ENCODE data around the gene COL10A1.
"Not testable (repeated sequence)": the region's sequence is repeated elsewhere in the genome, so short reads cannot be mapped to it uniquely, and the experiment has no call there.

The COL10A1 gene

GRCh38 chr6:116118608-116119007 lies 7.3 kb downstream of the COL10A1 start:
- DNase-seq = no peak

DNA sequence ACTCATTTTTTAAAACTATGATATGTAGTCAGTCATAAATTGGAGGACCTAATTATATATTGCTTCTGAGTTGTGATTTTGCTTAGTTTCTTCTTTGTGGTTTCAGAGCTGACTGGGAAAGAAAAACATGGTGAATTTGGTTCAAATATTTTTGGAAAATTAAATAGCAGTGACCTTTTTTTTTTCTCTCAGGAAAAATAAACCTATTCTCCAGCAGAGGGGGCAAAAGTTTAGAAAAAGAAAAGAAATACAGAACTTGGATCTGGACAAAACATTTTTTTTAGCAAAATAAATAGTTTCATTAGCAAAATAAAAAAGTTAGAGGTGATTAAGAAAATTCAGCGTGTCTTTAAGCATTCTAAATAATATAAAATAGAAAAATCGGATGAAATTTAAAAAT lies 10.2 kb downstream of the COL10A1 start:
- no peak for DNase-seq

- no peak for DNase-seq
Measured at GRCh38 chr6:116113386-116113785, 12.5 kb downstream of the COL10A1 start.

DNA sequence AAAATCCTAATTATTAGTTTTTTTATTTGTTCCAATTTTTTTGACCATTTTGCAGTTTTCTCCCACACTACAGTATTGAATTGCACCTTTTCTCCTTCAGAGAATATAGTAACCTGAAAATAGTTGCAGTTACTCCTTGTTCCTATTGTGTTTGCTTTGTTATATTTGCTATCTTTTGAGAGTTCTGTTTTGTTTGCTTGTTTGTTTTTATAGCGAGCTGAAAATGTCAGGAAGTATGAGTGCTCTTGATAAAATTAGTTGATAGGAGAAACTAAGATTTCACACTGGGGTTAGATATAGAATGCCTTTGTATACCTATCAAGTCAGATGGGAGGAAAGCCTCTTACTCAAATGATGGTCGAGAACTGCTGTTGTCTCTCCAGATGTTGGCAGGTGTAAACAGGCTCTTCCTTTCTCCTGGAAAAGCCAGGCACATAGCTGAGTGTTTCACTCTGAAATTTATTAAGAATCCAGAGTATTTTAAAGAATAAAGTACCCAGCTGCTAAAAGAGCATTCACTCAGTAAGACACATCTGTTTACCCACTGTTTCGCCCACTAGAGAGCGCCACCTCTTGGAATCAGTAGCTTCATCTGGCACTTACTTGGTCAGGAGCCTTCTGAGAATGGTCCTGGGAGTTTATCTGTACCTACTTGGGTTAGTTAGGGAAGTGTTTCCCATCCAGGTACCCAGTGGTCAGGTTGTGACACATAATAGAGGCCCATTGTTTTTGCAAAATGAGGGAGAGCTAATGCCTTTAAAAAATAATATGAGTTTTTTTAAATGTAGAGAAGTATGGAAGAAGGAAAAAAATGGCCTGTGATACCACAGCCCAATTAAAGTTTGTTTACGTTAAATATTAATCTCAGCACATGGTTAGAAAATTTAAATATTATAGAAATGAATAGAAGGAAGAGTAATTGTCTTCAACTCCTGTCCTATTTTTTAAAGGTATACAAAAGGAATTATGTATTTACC lies 14.1 kb downstream of the COL10A1 start:
- peak; percentile 17 for DNase-seq

DNA sequence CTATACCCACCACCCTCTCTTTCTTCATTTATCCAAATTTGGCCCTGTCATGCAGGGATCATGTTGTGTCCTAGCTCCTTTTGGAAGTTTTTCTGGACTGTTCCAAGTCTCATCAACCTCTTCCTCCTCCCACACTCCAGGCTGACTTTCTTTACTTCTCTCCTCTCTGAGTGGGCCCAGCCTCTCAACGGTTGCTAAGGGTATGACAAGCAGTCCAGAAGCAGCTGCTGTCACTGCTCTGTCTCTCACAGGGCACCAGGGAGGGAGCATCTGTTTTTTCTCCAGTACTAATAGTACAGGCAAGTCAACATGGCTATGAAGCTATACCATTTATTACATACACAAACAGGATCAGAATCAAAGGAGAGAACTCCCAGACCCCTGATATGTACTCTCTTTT lies 17.1 kb downstream of the COL10A1 start:
- DNase-seq = no peak

- DNase-seq = no peak
Measured at GRCh38 chr6:116106146-116106545, 19.8 kb downstream of the COL10A1 start.

GRCh38 chr6:116105247-116105646 lies 20.7 kb downstream of the COL10A1 start:
- no peak for DNase-seq

- DNase-seq = no peak
Measured at GRCh38 chr6:116104636-116105035, 21.3 kb downstream of the COL10A1 start.

DNA sequence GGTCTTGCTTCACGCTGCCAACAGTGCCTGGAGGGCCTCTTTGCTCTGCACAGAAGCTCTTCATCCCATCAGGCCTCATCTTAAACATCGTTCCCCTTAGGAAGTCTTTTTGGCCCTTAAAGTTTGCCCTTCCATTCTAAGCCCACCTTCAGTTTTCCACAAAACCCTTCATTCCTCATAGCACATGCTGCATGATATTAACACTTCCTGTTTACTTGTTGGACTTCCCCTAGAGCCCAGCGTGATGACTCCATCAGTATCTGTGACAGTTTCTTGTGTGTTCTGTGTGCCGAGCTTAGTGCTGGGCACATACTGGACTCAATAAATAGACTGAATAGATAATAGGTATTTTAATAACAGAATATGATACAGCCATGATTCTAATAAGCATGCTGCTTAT lies 23.1 kb downstream of the COL10A1 start:
- DNase-seq = no peak

- no peak for DNase-seq
Measured at GRCh38 chr6:116101790-116102189, 24.1 kb downstream of the COL10A1 start.

DNA sequence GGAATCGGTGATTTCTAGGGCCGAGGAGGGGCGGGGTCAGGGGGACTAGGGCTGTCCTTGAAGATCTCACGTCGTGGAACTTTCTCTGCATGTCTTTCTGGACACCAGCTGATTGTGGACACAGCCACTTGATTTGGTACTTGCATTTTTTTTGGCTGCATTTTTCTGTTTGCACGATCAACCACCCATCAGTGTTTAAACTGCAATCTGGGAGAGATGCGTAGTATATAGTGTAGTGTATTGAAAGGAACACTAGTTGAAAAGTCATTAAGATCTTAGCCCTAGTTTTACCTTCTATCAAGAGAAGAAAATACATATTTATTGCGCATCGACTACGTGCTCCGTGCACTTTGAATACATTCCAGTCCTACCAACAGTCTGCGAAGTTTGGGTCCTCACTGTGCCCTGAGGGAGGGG lies 24.6 kb downstream of the COL10A1 start:
- no peak for DNase-seq

DNA sequence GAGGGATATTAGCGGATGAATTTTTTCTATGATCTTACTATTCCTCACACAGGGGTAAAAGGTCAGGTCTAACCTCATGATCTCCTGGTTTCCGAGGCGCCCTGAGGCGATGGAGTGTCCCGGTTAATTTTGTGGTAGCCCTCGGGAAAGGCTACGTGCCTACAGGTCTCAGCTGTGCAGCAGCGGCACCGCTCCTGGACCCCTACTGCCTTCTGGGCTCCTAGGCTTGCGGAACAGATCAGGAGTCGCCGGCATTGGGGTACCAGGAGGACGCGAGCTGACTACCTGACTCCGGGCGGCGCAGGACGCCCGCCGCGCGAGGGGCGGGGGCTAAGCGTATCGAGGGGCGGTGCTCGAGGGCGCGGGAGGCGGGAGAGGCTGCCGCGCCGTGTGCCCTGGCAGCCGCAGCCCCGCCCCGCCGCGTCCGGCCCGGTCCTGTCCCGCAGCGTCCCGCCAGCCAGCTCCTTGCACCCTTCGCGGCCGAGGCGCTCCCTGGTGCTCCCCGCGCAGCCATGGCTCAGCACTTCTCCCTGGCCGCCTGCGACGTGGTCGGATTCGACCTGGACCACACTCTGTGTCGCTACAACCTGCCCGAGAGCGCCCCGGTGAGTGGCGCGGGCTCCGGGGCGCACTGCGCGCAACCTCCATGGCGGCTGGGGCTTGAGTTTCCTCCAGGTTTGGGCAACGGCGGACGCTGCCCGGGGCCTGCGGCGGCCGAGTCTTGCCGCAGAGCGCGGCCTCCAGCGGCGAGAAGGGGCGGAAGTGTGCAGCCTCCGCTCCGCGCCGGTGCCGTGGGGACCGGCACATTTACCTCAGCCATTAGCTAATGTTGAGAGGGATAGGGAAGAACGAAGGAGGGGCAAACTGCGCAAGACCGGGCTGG lies 25.3 kb downstream of the COL10A1 start, which contains the start of gene NT5DC1:
NT5DC1 (plus strand) TSS at position 435 of the 883 bp plus-strand sequence; CDS start at position 513, 78 bp downstream.
- peak; percentile 86 for DNase-seq

DNA sequence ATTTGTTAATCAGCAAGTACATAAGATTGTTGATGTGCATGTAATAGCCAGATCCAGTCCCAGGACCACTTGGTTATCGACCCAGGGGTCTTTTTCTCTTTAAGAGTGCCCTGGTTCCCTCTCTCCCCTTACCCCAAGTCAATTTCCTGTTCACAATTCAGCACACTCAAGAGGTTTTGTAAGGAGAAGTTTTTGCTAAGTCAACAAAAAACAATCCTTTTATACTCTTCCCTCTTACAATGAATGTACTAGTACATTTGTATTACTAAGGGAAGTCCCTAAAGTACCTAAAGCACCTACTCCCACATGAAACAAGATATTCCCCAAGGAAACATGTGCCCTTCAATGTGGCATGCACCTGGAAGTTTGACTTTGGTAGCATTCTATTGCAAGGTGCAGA lies 26.9 kb downstream of the COL10A1 start:
- no peak for DNase-seq

- no peak for DNase-seq
Measured at GRCh38 chr6:116096979-116097816, 28.7 kb downstream of the COL10A1 start.

DNA sequence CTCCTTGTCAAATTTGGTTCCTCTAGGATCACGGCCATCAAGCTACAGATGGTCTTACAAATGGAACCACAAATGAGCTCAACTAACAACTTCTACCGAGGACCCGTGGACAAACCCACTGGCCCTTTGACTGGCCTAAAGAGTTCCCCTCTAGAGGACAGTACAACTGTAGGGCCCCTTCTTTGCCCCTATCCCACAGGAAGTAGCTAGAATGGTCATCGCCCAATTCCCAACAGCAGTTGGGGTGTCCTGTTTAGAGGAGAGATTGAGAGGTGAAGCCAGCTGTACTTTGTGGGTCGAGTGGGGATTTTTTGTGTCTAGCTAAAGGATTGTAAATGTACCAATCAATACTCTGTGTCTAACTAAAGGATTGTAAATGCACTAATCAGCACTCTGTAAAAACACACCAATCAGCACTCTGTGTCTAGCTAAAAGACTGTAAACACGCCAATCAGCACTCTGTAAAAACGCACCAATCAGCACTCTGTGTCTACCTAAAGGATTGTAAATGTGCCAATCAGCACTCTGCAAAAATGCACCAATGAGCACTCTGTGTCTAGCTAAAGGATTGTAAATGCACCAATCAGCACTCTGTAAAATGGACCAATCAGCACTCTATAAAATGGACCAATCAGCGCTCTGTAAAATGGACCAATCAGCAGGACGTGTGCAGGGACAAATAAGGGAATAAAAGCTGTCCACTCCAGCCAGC lies 29.7 kb downstream of the COL10A1 start:
- not testable (repeated sequence) for DNase-seq

- no peak for DNase-seq
Measured at GRCh38 chr6:116094041-116094440, 31.9 kb downstream of the COL10A1 start.

DNA sequence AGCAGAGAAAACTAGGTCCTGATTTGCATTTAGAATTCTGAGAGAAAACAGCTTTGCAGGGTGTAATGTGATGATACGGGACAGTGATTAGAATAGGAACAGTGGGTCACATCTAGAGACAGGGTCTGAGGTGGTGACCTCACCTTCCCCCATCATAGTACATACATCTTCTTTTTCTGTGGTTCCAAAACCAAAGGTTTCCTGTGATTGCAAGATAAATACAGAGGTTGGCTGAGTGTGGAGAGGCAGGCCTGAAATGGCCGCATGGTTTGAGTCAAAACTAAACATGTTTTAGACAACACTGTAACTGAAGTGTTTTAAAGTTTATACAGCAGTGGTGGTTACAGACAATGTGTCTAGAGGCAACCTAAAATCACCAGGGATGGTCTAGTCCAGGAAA lies 35.7 kb downstream of the COL10A1 start:
- no peak for DNase-seq

DNA sequence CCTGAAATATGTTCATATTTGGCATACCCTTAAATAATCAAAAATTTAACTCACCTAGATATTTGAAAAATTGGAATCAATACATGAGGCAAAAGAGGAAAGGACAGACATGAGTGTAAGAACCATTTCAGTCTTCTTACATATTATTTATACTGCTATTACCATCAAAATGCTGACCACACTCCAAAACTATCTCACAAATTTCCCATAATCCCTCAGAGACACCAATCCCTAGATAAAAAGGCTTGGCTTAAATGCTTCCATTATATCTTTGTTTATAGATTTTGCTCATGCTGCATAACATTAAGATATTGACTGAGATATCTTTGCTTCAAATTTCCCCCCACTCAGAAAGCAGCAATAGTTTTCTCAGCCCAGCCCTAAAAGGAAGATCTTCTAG lies 37.0 kb downstream of the COL10A1 start:
- DNase-seq = no peak

- DNase-seq = no peak
Measured at GRCh38 chr6:116087437-116088027, 38.4 kb downstream of the COL10A1 start.

DNA sequence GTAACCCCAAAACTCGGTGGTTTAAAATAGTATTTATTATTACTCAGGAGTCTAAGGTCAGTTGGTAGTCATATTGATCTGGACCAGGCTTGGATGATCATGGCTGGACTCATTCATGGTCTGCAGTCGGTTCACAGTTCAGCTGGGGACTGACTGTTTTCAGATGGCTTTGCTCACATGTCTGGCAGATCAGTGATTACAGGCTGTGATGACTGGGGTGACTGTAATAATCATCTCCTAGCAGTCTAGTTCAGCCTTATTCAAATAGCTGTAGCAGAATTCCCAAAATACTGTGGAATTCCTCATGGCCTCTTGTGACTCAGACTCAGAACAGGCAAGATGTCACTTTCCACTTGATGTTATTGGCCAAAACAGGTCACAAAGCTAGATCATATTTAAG lies 41.6 kb downstream of the COL10A1 start:
- DNase-seq = no peak

- DNase-seq = no peak
Measured at GRCh38 chr6:116083052-116083451, 42.9 kb downstream of the COL10A1 start.
